GM21381 (cell line): Measurements from ENCODE around the gene MACROD2.
"Not testable (repeated sequence)": the region's sequence is repeated elsewhere in the genome, so short reads cannot be mapped to it uniquely, and the experiment has no call there.

ENCODE experiments used
- ATAC-seq: cut with Tn5 transposase; IDR thresholded peaks from one replicate; pipeline ENCODE4 v1.9.1; 2021; ENCODE audit warnings: mild to moderate bottlenecking, moderate library complexity; ENCODE audit not compliant: unreplicated experiment

Gene MACROD2

GRCh38 chr20:15930311-15931305 is 1935.3 kb downstream of the MACROD2 start:
- ATAC-seq = no peak

GRCh38 chr20:15931897-15932296 is 1936.6 kb downstream of the MACROD2 start:
- ATAC-seq = no peak

GRCh38 chr20:15937179-15937578 is 1941.9 kb downstream of the MACROD2 start:
- peak; percentile 92 for ATAC-seq

- no peak for ATAC-seq
Observed at GRCh38 chr20:15938847-15939246, 1943.5 kb downstream of the MACROD2 start.

- ATAC-seq = no peak
Observed at GRCh38 chr20:15940127-15940526, 1944.8 kb downstream of the MACROD2 start.

- no peak for ATAC-seq
Observed at GRCh38 chr20:15942130-15942529, 1946.8 kb downstream of the MACROD2 start.

GRCh38 chr20:15945289-15945688 is 1950.0 kb downstream of the MACROD2 start:
- no peak for ATAC-seq

- ATAC-seq = no peak
Observed at GRCh38 chr20:15949391-15949790, 1954.1 kb downstream of the MACROD2 start.

- no peak for ATAC-seq
Observed at GRCh38 chr20:15951658-15952057, 1956.3 kb downstream of the MACROD2 start.

GRCh38 chr20:15958142-15958541 is 1962.8 kb downstream of the MACROD2 start:
- no peak for ATAC-seq

GRCh38 chr20:15965165-15965564 is 1969.8 kb downstream of the MACROD2 start:
- ATAC-seq = no peak

- ATAC-seq = no peak
Observed at GRCh38 chr20:15967334-15967733, 1972.0 kb downstream of the MACROD2 start.

GRCh38 chr20:15976047-15976736 is 1980.9 kb downstream of the MACROD2 start:
- ATAC-seq = no peak

GRCh38 chr20:15977026-15977425 is 1981.7 kb downstream of the MACROD2 start:
- no peak for ATAC-seq

- ATAC-seq = no peak
Observed at GRCh38 chr20:15977758-15978157, 1982.4 kb downstream of the MACROD2 start.

- ATAC-seq = not testable (repeated sequence)
Observed at GRCh38 chr20:15985494-15986368, 1990.4 kb downstream of the MACROD2 start.

GRCh38 chr20:15986690-15987089 is 1991.4 kb downstream of the MACROD2 start:
- peak; percentile 93 for ATAC-seq

- ATAC-seq = no peak
Observed at GRCh38 chr20:15991279-15991678, 1996.0 kb downstream of the MACROD2 start.

- ATAC-seq = no peak
Observed at GRCh38 chr20:15992564-15992963, 1997.2 kb downstream of the MACROD2 start.

GRCh38 chr20:16000112-16000511 is 2004.8 kb downstream of the MACROD2 start:
- no peak for ATAC-seq

- ATAC-seq = no peak
Observed at GRCh38 chr20:16001286-16001685, 2006.0 kb downstream of the MACROD2 start.
